CD4-positive, alpha-beta T cell treated with Interleukin-4 for 4 hours (primary cell): ENCODE data around the gene SEC31B.

Experiments
- DNase-seq: peaks from one replicate; pipeline ENCODE4 v3.0.0-alpha.2; 2020

The SEC31B gene

GRCh38 chr10:100528123-100528886, 8.6 kb upstream of the SEC31B start:
- peak; percentile 51 for DNase-seq

- DNase-seq, result no peak
Observed at GRCh38 chr10:100524638-100525037, 5.0 kb upstream of the SEC31B start.

GRCh38 chr10:100524206-100524605, 4.5 kb upstream of the SEC31B start:
- no peak for DNase-seq

- no peak for DNase-seq
Observed at GRCh38 chr10:100522945-100523344, 3.3 kb upstream of the SEC31B start.

- no peak for DNase-seq
Observed at GRCh38 chr10:100522107-100522801, 2.6 kb upstream of the SEC31B start.

- DNase-seq, result no peak
Observed at GRCh38 chr10:100520811-100521210, 1.1 kb upstream of the SEC31B start.

- DNase-seq, result peak; percentile 61
Observed at GRCh38 chr10:100518761-100519241, 860 bp downstream of the SEC31B start.

GRCh38 chr10:100516847-100517246, 2.8 kb downstream of the SEC31B start:
- DNase-seq, result no peak

- DNase-seq, result no peak
Observed at GRCh38 chr10:100515612-100516011, 4.0 kb downstream of the SEC31B start.

- DNase-seq, result peak; percentile 85
Observed at GRCh38 chr10:100510533-100511308, 8.9 kb downstream of the SEC31B start.

GRCh38 chr10:100509241-100509840, 10.3 kb downstream of the SEC31B start:
- peak; percentile 37 for DNase-seq

GRCh38 chr10:100508691-100509150, 10.9 kb downstream of the SEC31B start:
- DNase-seq, result peak; percentile 68

- no peak for DNase-seq
Observed at GRCh38 chr10:100508266-100508665, 11.4 kb downstream of the SEC31B start.

- DNase-seq, result no peak
Observed at GRCh38 chr10:100507357-100507732, 12.3 kb downstream of the SEC31B start.

GRCh38 chr10:100506596-100507356, 12.9 kb downstream of the SEC31B start:
- DNase-seq, result no peak

- DNase-seq, result no peak
Observed at GRCh38 chr10:100505164-100505563, 14.5 kb downstream of the SEC31B start.

GRCh38 chr10:100504096-100504495, 15.6 kb downstream of the SEC31B start:
- DNase-seq, result no peak

GRCh38 chr10:100502926-100503494, 16.7 kb downstream of the SEC31B start:
- no peak for DNase-seq

- DNase-seq, result no peak
Observed at GRCh38 chr10:100501423-100501822, 18.2 kb downstream of the SEC31B start.

GRCh38 chr10:100498059-100498458, 21.6 kb downstream of the SEC31B start:
- no peak for DNase-seq

GRCh38 chr10:100496567-100496966, 23.1 kb downstream of the SEC31B start:
- no peak for DNase-seq

- DNase-seq, result no peak
Observed at GRCh38 chr10:100490531-100490930, 29.1 kb downstream of the SEC31B start.
